Endothelial cell of umbilical vein (primary cell): ENCODE measurements around the gene CLIC6. TPM values are rescaled to one million over a fixed set of nuclear protein-coding genes. Genes with fewer than 3 reads are reported as not detected.

Experiments used
- BruUV-seq: library from RNA; stranded (reverse); fragments of 400-500 nt; replicated peaks from 2 replicates; lab custom pipeline; 2021; lab: Mats Ljungman, UMichigan
- CTCF ChIA-PET: fragments of 300-600, 350-600 bp; sonication (Branson Sonifier 250); formaldehyde crosslinking; loops from one replicate; lab custom pipeline; 2021; ENCODE audit warnings: antibody characterized with exemption, inconsistent platforms; lab: Charles Lee
- POLR2A ChIA-PET: fragments of 300-600, 350-600 bp; sonication (Branson Sonifier 250); formaldehyde crosslinking; loops from one replicate; lab custom pipeline; 2021; ENCODE audit warnings: antibody characterized with exemption, inconsistent platforms; lab: Charles Lee
- DNase-seq: peaks from one replicate; pipeline ENCODE4 v3.0.0-alpha.2; 2011; ENCODE audit warnings: low read depth, low spot score
- FAIRE-seq: peaks from 2 replicates; lab custom pipeline; 2011; peaks lifted over from hg19 to GRCh38; lab: Jason Lieb, UNC
- H2AFZ ChIP-seq: 2 replicates; pipeline ENCODE4 v1.6.0; 2012; ENCODE audit warnings: low read depth, low read length, control low read depth, inconsistent platforms
- H3K27ac ChIP-seq: 2 replicates; pipeline ENCODE4 v1.5.1; 2011; ENCODE audit warnings: low read depth, mild to moderate bottlenecking, control low read depth, low read length, moderate library complexity; ENCODE audit not compliant: insufficient read depth
- H3K27me3 ChIP-seq, 2 experiments: 2 replicates each; pipeline versions ENCODE4 v1.6.0 to v1.6.1; 2011; ENCODE audit warnings: low read length in 2 of 2, mixed read lengths in 1 of 2; ENCODE audit not compliant: control insufficient read depth in 2 of 2, insufficient read depth in 2 of 2
- H3K36me3 ChIP-seq, 2 experiments: 2 replicates in 1 of 2; 3 replicates in 1 of 2; pipeline ENCODE4 v1.5.1; 2011; ENCODE audit warnings: low read length in 2 of 2, mild to moderate bottlenecking in 1 of 2, moderate library complexity in 1 of 2; ENCODE audit not compliant: control insufficient read depth in 2 of 2, insufficient read depth in 2 of 2; ENCODE audit errors: extremely low read depth in 1 of 2
- H3K4me1 ChIP-seq: 3 replicates; pipeline ENCODE4 v1.5.1; 2011; ENCODE audit warnings: mild to moderate bottlenecking, low read length; ENCODE audit not compliant: control insufficient read depth, insufficient read depth; ENCODE audit errors: extremely low read depth
- H3K4me2 ChIP-seq: 2 replicates; pipeline ENCODE4 v1.6.1; 2011; ENCODE audit warnings: low read length, control low read depth, mixed read lengths; ENCODE audit not compliant: insufficient read depth
- H3K4me3 ChIP-seq, 3 experiments: fragments of 200-600 bp in 1 of 3; sonication (generic), shearing (Covaris generic) in 1 of 3; replicated peaks in 1 of 3; 2 replicates each; pipeline ENCODE4 v1.5.1; 2011 to 2016; ENCODE audit warnings: control low read depth in 3 of 3, low read length in 3 of 3, mild to moderate bottlenecking in 2 of 3, inconsistent platforms in 1 of 3, low read depth in 1 of 3, moderate library complexity in 1 of 3; ENCODE audit not compliant: insufficient read depth in 1 of 3
- H3K79me2 ChIP-seq: 2 replicates; pipeline ENCODE4 v1.6.0; 2012; ENCODE audit warnings: low read length, inconsistent platforms; ENCODE audit not compliant: control insufficient read depth, insufficient read depth
- H3K9ac ChIP-seq: replicated peaks from 2 replicates; pipeline ENCODE3; 2011; ENCODE audit warnings: low read length, control low read depth; ENCODE audit not compliant: insufficient read depth; ENCODE audit errors: extremely low read depth
- H3K9me1 ChIP-seq: replicated peaks from 3 replicates; pipeline ENCODE4 v1.6.0; 2011; ENCODE audit warnings: mild to moderate bottlenecking, low read length; ENCODE audit not compliant: control insufficient read depth, insufficient read depth; ENCODE audit errors: extremely low read depth
- H3K9me3 ChIP-seq: replicated peaks from 2 replicates; pipeline ENCODE4 v1.5.1; 2012; ENCODE audit warnings: low read length, inconsistent platforms; ENCODE audit not compliant: control insufficient read depth, insufficient read depth
- H4K20me1 ChIP-seq: replicated peaks from 2 replicates; pipeline ENCODE3; 2011; ENCODE audit warnings: mild to moderate bottlenecking, low read length; ENCODE audit not compliant: control insufficient read depth, insufficient read depth; ENCODE audit errors: extremely low read depth
- EZH2 ChIP-seq: IDR thresholded peaks from 2 replicates; pipeline ENCODE4 v1.6.1; 2012; ENCODE audit warnings: borderline replicate concordance, low read depth, mild to moderate bottlenecking, moderate library complexity, low read length, inconsistent platforms; ENCODE audit not compliant: severe bottlenecking
- FOS ChIP-seq: IDR thresholded peaks from 2 replicates; pipeline ENCODE4 v1.6.1; 2011; ENCODE audit warnings: mild to moderate bottlenecking, low read length, moderate library complexity, borderline replicate concordance; ENCODE audit not compliant: insufficient read depth
- GATA2 ChIP-seq: IDR thresholded peaks from 2 replicates; pipeline ENCODE4 v1.7.0; 2011; ENCODE audit warnings: low read depth, mild to moderate bottlenecking, moderate library complexity, mixed read lengths, low read length; ENCODE audit not compliant: insufficient read length, insufficient read depth
- JUN ChIP-seq: IDR thresholded peaks from 2 replicates; pipeline ENCODE4 v1.6.1; 2011; ENCODE audit warnings: borderline replicate concordance, low read depth; ENCODE audit not compliant: insufficient read length, insufficient read depth
- MAX ChIP-seq: IDR thresholded peaks from 2 replicates; pipeline ENCODE4 v1.6.1; 2011; ENCODE audit not compliant: insufficient read depth, insufficient read length
- MYC ChIP-seq: IDR thresholded peaks from one replicate; pipeline ENCODE4 v1.6.1; 2011; ENCODE audit warnings: mild to moderate bottlenecking, low read depth, low read length
- POLR2A ChIP-seq: IDR thresholded peaks from 2 replicates; pipeline ENCODE4 v1.6.1; 2012; ENCODE audit warnings: low read depth, mild to moderate bottlenecking, control low read depth, low read length
- POLR2AphosphoS5 ChIP-seq: IDR thresholded peaks from 2 replicates; pipeline ENCODE4 v1.6.1; 2012; ENCODE audit warnings: low read depth, mild to moderate bottlenecking, control low read depth, low read length, moderate library complexity; ENCODE audit not compliant: insufficient read depth
- dilution Hi-C: fragments of 300-500 bp; cut with MboI; formaldehyde crosslinking; loops from one replicate; pipeline ENCODE4 v1.15.0; 2019; ENCODE audit warnings: low sequenced_read_pairs; ENCODE audit not compliant: extremely low pct_ligation_motif_present
- intact Hi-C: fragments of 100-400 bp; cut with micrococcal nuclease; formaldehyde crosslinking; loops from one replicate; pipeline ENCODE4 v1.10.0; 2022
- polyA plus RNA-seq, 4 experiments: library from polyadenylated mRNA; depleted of rRNA in 3 of 4; stranded (reverse) in 3 of 4; unstranded in 1 of 4; fragments of >200 nt; gene quantifications; 2 replicates each; pipeline versions ENCODE4 v1.2.1 to v1.2.3, GENCODE V29; 2011 to 2012; ENCODE audit warnings: missing spikeins in 1 of 4
- total RNA-seq: library from RNA; stranded (reverse); gene quantifications from 2 replicates; pipeline ENCODE4 v1.2.3, GENCODE V29; 2021
- TF ChIP-seq, protein P1 (sequence below), 2 donors: IDR thresholded peaks; 1 replicate in 1 of 2; 2 replicates in 1 of 2; pipeline ENCODE4 v1.5.1; 2011; ENCODE audit warnings: low read length in 2 of 2, mild to moderate bottlenecking in 2 of 2, moderate library complexity in 2 of 2, control low read depth in 1 of 2, inconsistent platforms in 1 of 2, low read depth in 1 of 2; ENCODE audit not compliant: insufficient read depth in 1 of 2; ENCODE audit errors: extremely low read depth in 1 of 2

CLIC6 gene
- total and polyA plus RNA-seq, 2 donors (not counting 3 experiments of a cell fraction or from before 2014, with no cell fraction given) = not detected

GRCh38 chr21:34623516-34623915 lies 45.3 kb upstream of the CLIC6 start:
- dilution Hi-C loops = no loop called here
- CTCF ChIA-PET = interaction anchor here (1.6 kb wide), 1 partner anchor 113 kb away, joined by 5 read pairs; no protein-coding TSS in a partner anchor

DNA sequence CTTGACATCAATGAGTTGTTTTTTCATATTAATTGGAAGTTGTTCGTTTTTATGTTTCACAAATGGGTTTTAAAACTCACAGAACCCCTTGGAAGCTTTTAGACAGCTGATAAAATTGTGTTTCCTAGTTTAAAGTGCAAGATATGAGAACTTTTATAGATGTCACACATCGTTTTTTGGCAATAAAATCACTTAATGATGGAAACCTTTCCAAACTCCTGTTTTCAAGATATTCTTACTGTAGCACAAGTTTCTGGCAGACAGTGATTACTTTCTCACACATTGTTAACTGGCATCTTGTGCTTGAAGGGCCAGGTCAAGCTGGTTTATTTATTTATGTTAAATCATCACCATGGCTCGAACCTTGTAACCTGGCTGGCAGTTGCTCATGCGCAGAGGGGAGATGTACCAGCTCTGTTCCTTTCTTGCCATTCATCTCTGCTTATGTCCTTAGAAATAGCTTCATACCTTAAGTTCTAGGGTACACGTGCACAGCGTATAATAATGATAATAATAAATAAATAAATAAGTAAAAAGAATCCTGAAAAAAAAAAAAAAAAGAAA lies 43.7 kb upstream of the CLIC6 start:
- no peaks in the 10 kb centered on the region for H4K20me1 ChIP-seq
- no peak for TF ChIP-seq JUN
- no peak for TF ChIP-seq POLR2A
- TF ChIP-seq EZH2 = no peak
- no peak for TF ChIP-seq MYC
- TF ChIP-seq, protein P1, sequence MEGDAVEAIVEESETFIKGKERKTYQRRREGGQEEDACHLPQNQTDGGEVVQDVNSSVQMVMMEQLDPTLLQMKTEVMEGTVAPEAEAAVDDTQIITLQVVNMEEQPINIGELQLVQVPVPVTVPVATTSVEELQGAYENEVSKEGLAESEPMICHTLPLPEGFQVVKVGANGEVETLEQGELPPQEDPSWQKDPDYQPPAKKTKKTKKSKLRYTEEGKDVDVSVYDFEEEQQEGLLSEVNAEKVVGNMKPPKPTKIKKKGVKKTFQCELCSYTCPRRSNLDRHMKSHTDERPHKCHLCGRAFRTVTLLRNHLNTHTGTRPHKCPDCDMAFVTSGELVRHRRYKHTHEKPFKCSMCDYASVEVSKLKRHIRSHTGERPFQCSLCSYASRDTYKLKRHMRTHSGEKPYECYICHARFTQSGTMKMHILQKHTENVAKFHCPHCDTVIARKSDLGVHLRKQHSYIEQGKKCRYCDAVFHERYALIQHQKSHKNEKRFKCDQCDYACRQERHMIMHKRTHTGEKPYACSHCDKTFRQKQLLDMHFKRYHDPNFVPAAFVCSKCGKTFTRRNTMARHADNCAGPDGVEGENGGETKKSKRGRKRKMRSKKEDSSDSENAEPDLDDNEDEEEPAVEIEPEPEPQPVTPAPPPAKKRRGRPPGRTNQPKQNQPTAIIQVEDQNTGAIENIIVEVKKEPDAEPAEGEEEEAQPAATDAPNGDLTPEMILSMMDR (IDR thresholded peaks at IDR 0.05; ENCODE audit: extremely low read depth in 1 of 2, insufficient read depth in 1 of 2, low read depth in 1 of 2, low read length in 2 of 2) = no peak
- no peak for TF ChIP-seq GATA2
- TF ChIP-seq MAX = no peak
- no peak for TF ChIP-seq FOS
- no peak for TF ChIP-seq POLR2AphosphoS5
- H3K27ac ChIP-seq = no peak overlapping the region
- dilution Hi-C loops (no loop called here), intact Hi-C loops (no loop called here)
- no peak overlapping the region for H2AFZ ChIP-seq
- DNase-seq = no peak
- H3K9me1 ChIP-seq = no peaks in the 10 kb centered on the region
- no peaks in the 10 kb centered on the region for H3K4me1 ChIP-seq
- H3K36me3 ChIP-seq = no peaks in the 10 kb centered on the region
- BruUV-seq = no TSS peak
- no peak overlapping the region for H3K9ac ChIP-seq
- no peak overlapping the region for H3K4me2 ChIP-seq
- peaks cover 17 to 20% of the 10 kb centered on the region in 2 experiments for H3K27me3 ChIP-seq
- no peak for FAIRE-seq
- POLR2A ChIA-PET = no interaction called here
- H3K9me3 ChIP-seq = no peaks in the 10 kb centered on the region
- no peaks in the 10 kb centered on the region for H3K79me2 ChIP-seq
- CTCF ChIA-PET = interaction anchor here (0.7 to 1.7 kb wide), 4 partner anchors 12 to 263 kb away, joined by 3 to 10 read pairs (median 3); no protein-coding TSS in a partner anchor
- H3K4me3 ChIP-seq = no peak overlapping the region

More at GRCh38 chr21:34623516-34623915, 45.3 kb upstream of the CLIC6 start:
- FAIRE-seq (no peak), DNase-seq (no peak)
- Histone ChIP-seq H3K4me1 (no peaks in the 10 kb centered on the region), H2AFZ (no peak overlapping the region), H3K9me3 (no peaks in the 10 kb centered on the region), H3K27ac (no peak overlapping the region), H3K4me2 (no peak overlapping the region), H3K79me2 (no peaks in the 10 kb centered on the region), H3K27me3 (peaks cover 20 to 25% of the 10 kb centered on the region in 2 experiments), H4K20me1 (no peaks in the 10 kb centered on the region), H3K9me1 (no peaks in the 10 kb centered on the region), H3K36me3 (no peaks in the 10 kb centered on the region), H3K4me3 (no peak overlapping the region), H3K9ac (no peak overlapping the region)
- intact Hi-C loops = no loop called here
- no TSS peak for BruUV-seq
- TF ChIP-seq MAX = no peak
- TF ChIP-seq JUN = no peak
- TF ChIP-seq FOS = no peak
- no peak for TF ChIP-seq GATA2
- TF ChIP-seq POLR2AphosphoS5 = no peak
- TF ChIP-seq EZH2 = no peak
- TF ChIP-seq MYC = no peak
- POLR2A ChIA-PET = no interaction called here
